GM19043 (cell line): ENCODE measurements around the gene FBXL7.

Experiments
- ATAC-seq: cut with Tn5 transposase; IDR thresholded peaks from one replicate; pipeline ENCODE4 v1.9.1; 2021; ENCODE audit warnings: low read depth; ENCODE audit not compliant: unreplicated experiment

Gene FBXL7

DNA sequence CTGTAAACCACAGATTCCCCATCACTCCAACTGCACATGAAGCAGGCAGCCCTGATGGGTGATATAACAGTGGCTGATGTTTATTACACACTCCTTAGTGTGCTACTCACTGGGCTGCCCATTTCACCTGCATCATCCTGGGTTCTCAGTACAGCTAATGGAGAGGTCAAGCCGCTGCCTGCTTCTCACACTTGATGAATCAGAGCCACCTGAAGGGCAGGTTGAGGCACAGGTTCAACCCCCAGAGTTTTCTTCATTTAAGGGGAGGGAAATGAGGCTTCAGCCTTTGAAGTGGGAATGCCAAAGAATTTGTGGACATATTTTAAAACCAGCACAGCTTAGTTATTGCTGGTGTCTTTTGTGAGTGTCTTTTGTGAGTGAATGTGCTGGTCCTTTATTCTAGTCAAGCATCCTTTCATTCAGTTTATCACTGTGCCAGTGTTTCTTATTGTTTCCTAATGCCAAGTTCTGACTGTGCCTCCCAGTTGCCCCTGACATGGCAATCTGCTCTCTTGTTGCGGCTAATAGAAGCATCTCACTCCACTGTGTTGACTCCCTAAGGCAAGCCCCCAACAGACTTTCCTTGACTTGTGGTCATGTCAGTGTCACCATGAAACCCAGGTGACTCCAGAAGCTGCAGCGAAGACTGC lies 109.2 kb downstream of the FBXL7 start:
- ATAC-seq = no peak

- ATAC-seq = no peak
Measured at GRCh38 chr5:15610216-15610615, 110.2 kb downstream of the FBXL7 start.

DNA sequence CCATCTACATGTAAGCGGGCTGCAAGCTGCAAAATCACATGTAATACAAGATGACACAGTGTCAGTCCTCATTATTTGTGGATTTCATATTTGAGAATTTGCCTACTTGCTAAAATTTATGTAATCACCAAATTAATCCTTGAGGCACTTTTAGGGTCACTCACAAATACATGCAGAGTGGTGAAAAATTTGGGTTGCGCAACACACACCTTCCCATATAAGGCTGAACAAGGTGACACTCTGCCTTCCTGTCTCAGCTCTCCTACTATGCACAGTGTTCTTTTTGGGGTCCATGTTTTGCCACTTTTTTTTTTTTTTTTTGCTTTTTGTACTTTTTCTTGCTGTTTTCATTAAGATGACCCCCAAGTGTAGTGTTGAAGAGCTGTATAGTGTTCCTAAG lies 111.0 kb downstream of the FBXL7 start:
- no peak for ATAC-seq

DNA sequence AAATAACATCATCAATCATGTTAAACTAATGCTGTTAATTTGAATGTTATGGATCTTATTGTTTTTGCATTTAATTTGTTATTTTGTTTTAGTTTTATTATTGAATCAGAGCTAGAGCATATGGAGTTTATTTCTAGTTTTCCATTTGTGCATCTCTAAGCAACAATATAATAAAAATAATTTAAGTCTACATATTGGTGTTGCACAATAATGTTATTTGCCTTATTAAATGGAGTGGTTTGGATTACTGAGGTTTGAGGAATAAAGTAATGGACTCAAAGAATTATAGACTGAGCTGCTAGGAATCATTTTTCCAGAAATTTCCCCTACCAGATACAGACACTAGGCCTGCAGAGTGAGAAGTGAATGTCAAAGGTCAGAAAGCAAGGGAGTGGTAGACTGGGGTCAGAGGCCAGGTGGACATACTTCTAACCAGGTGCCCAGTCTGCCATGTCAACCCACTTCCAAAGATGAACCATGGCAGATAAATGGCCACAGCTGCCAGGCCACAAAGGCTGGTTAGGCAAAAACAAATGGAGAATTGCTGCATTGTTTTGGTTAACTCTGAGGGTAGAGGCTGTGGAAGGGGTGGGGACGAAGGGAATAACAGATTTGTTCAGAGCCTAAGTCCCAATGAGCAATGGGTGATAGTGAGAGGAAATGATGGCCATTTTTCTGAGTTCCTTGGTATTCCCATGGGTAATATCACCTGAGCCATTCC lies 113.1 kb downstream of the FBXL7 start:
- ATAC-seq = no peak

DNA sequence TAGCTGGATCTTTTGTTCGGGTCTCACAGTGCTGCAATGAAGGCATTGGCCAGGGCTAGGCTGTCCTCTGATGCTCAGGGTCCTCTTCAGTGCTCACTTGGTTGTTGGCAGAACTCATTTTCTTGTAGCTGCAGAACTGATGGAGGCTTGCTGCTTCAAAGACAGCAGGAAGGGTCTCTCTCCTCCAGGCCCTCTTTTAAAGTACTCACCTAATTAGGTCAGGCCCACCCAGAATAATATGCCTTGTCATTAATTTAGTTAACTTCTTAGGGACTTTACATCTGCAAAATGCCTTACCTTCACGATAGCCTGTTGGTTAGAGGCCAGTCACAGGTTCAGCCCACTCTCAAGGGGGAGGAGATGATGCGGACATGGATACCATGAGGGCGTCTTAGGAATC lies 114.7 kb downstream of the FBXL7 start:
- ATAC-seq = no peak

GRCh38 chr5:15615859-15616258 lies 115.9 kb downstream of the FBXL7 start:
- ATAC-seq = no peak

GRCh38 chr5:15618938-15619337 lies 119.0 kb downstream of the FBXL7 start:
- ATAC-seq = no peak

GRCh38 chr5:15620501-15620900 lies 120.5 kb downstream of the FBXL7 start:
- no peak for ATAC-seq

DNA sequence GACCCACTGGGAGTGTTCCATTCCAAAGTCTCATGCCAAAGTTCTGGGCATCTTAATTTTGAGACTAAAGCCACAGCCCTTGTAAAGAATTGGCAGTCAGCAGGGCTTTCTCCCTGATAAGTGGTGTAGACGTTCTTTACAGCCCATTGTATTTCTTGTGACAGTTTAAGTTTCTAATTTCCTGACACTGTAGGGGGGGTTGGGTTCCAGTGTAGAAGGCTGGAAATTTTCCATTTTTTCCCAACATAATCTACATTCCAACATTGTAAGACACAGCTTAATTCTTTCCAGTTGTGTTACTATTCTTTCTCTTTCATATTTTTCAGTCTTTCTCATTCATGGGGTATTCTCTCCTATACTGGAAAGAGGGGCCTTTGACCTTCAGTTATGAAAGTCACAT lies 121.1 kb downstream of the FBXL7 start:
- no peak for ATAC-seq

GRCh38 chr5:15623794-15624193 lies 123.8 kb downstream of the FBXL7 start:
- no peak for ATAC-seq

GRCh38 chr5:15627109-15627508 lies 127.1 kb downstream of the FBXL7 start:
- ATAC-seq = no peak

GRCh38 chr5:15627647-15628046 lies 127.7 kb downstream of the FBXL7 start:
- ATAC-seq = no peak

DNA sequence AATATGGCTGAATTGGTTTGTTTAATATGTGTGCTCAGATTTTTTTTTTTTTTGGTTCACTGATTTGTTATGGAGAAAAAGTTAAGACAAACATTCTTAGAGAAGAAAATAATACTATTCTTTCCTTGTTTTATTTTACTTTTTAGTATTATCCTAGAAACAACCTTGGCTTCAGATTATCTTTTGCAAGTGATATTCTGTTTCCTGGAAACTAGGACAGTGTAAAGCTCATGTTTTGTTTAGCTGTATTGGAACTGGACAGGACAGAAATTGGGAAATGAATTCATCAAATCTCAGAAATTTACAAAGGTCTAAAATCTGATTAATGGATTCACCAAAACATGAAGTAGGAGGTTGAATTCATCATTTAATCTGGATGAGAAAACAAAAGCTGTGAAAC lies 130.5 kb downstream of the FBXL7 start:
- no peak for ATAC-seq

DNA sequence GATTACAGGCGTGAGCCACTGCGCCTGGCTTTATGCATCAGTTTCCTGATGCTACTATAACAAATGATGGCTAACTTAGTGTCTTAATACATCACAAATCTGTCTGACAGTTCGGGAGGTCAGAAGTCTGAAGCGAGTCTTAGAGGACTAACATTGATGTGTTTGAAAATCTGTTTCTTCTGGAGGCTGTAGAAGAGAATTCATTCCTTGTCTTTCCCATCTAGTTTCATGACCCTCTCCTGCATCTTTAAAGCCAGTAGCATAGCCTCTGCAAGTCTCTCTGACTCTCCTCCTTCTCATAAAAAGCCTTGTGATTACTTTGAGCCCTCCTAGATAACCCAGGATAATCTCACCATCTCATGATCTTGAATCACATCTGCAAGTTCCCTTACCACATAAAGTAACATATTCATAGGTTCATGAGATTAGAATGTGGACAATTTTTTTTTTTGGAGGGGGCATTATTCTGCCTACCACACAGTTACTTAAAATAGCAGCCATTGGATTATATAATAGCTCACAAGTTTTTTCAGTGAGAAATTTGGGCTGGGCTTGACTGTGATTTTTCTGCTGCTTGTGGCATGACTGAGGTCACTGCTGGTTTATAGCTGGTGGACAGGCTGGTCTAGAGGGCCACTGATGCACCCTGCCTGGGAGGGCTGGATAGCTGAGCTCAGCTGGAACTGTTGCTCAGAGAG lies 134.8 kb downstream of the FBXL7 start:
- no peak for ATAC-seq

DNA sequence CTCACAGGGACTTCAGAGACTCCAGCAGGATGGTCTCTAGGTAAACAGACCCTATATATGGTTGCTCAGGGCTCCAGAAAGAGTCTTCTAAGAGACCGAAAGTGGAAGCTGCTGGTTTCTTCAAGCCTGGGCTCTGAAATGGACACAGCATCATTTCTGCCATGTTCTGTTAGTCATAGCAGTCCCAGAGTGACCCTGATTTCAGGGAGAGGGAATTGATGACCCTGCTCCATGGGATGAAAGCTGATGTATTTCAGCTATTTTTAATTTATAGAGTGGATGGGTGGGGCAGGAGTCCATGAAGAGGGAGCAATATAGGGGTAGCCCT lies 135.3 kb downstream of the FBXL7 start:
- no peak for ATAC-seq

DNA sequence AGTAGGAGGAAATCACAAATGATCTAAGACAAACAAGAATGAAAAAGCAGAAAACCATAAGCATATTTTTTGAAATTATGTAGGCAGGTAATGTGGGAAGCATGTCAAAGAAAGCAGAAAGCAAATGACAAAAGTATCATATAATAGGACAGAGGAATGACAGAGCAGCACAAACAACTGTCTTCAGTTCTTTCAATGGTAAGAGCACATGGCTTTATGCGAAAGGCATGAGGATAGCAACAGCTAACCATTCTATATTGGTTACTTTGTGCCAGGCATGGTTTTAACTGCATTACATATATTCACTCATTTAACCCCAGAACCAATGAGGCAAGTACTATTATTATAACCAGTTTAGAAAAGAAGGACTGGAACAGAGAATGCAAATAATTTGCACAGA lies 137.4 kb downstream of the FBXL7 start:
- ATAC-seq = no peak

GRCh38 chr5:15637886-15638285 lies 137.9 kb downstream of the FBXL7 start:
- ATAC-seq = no peak

- no peak for ATAC-seq
Measured at GRCh38 chr5:15638296-15638695, 138.3 kb downstream of the FBXL7 start.

DNA sequence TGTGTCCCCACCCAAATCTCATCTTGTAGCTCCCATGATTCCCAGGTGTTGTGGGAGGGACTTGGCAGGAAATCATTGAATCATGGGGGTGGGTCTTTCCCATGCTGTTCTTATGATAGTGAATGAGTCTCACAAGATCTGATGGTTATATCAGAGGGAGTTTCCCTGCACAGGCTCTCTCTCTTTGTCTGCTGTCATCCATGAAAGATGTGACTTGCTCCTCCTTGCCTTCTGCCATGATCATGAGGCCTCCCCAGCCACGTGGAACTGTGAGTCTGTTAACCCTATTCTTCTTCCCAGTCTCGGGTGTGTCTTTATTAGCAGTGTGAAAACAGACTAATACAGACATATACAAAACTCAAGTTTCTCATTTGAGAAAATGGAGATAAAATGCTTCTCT lies 139.3 kb downstream of the FBXL7 start:
- ATAC-seq = no peak

GRCh38 chr5:15640116-15640515 lies 140.1 kb downstream of the FBXL7 start:
- no peak for ATAC-seq

- no peak for ATAC-seq
Measured at GRCh38 chr5:15643731-15644130, 143.8 kb downstream of the FBXL7 start.
